GM12878 (cell line): ENCODE measurements around the gene ZNF543. TPM values are rescaled to one million over a fixed set of nuclear protein-coding genes. Genes with fewer than 3 reads are reported as not detected.

Experiments used
- HDAC6 ChIP-seq: fragments of 200-600 bp; sonication (generic); IDR thresholded peaks from one replicate; pipeline ENCODE4 v1.8.0; 2017; ENCODE audit warnings: antibody characterized with exemption; ENCODE audit not compliant: unreplicated experiment
- HDGF ChIP-seq: fragments of 450-650 bp; IDR thresholded peaks from 2 replicates; pipeline ENCODE4 v1.6.1; 2016; ENCODE audit warnings: antibody characterized with exemption
- IRF4 ChIP-seq: IDR thresholded peaks from 2 replicates; pipeline ENCODE4 v1.6.1; 2011; ENCODE audit warnings: low read depth, low read length
- JUNB ChIP-seq: IDR thresholded peaks from 2 replicates; pipeline ENCODE4 v1.6.1; 2016; ENCODE audit warnings: antibody characterized with exemption, mild to moderate bottlenecking
- NFYA ChIP-seq: IDR thresholded peaks from 2 replicates; pipeline ENCODE4 v1.6.1; 2011; ENCODE audit warnings: low read depth, mild to moderate bottlenecking, low read length, improper control_type of control experiment, borderline replicate concordance
- NR2C1 ChIP-seq: fragments of 450-650 bp; IDR thresholded peaks from 2 replicates; pipeline ENCODE4 v1.6.1; 2017; ENCODE audit warnings: antibody characterized with exemption, mild to moderate bottlenecking, moderate library complexity
- NRF1 ChIP-seq: conservative IDR thresholded peaks from 2 replicates; pipeline ENCODE4 v1.6.1; 2011; ENCODE audit warnings: mild to moderate bottlenecking, low read depth, low read length, improper control_type of control experiment
- PAX5 ChIP-seq: IDR thresholded peaks from 2 replicates; pipeline ENCODE4 v1.6.1; 2011; ENCODE audit warnings: low read depth, low read length, borderline replicate concordance
- POU2F2 ChIP-seq: IDR thresholded peaks from 3 replicates; pipeline ENCODE4 v1.6.1; 2011; ENCODE audit warnings: low read depth, mild to moderate bottlenecking, low read length, borderline replicate concordance
- TCF12 ChIP-seq: IDR thresholded peaks from 2 replicates; pipeline ENCODE4 v1.6.1; 2011; ENCODE audit warnings: low read depth, mild to moderate bottlenecking, low read length
- YBX1 ChIP-seq: fragments of 450-650 bp; IDR thresholded peaks from 2 replicates; pipeline ENCODE4 v1.6.1; 2016; ENCODE audit warnings: antibody characterized with exemption
- ZNF274 ChIP-seq: IDR thresholded peaks from one replicate; pipeline ENCODE4 v1.8.0; 2011; ENCODE audit not compliant: insufficient read length, insufficient read depth
- ZNF622 ChIP-seq: fragments of 450-650 bp; IDR thresholded peaks from 2 replicates; pipeline ENCODE4 v1.6.1; 2017; ENCODE audit warnings: mild to moderate bottlenecking, inconsistent platforms
- polyA plus RNA-seq, 11 experiments: library from polyadenylated mRNA; depleted of rRNA in 4 of 11; unstranded in 6 of 11; stranded (reverse) in 5 of 11; fragments of >200 nt; fragmentation: Nextera tagmentation in 4 of 11; fragmentation: Illumina TruSeq in 1 of 11; extraction: Ambion mirVana in 4 of 11; extraction: Trizol in 1 of 11; gene quantifications; 1 replicate in 1 of 11; 2 replicates in 10 of 11; pipeline versions ENCODE4 v1.2.1 to v1.2.3, GENCODE V29; 2011 to 2016; ENCODE audit warnings: inconsistent platforms in 2 of 11, missing spikeins in 2 of 11, low read depth in 1 of 11
- total RNA-seq, 4 experiments: library from RNA; depleted of rRNA in 3 of 4; stranded (reverse); fragments of >200 nt in 3 of 4; fragmentation: Illumina TruSeq in 1 of 4; extraction: Trizol in 1 of 4; gene quantifications; 2 replicates each; pipeline versions ENCODE4 v1.2.1 to v1.2.3, GENCODE V29; 2013 to 2021
- TF ChIP-seq, protein P1 (sequence below): fragments of 450-650 bp; formaldehyde crosslinking; IDR thresholded peaks from 2 replicates; pipeline ENCODE4 v1.4.0; 2022; ENCODE audit warnings: mild to moderate bottlenecking, moderate library complexity
- TF ChIP-seq, protein P2 (sequence below): IDR thresholded peaks from 2 replicates; pipeline ENCODE4 v1.6.1; 2012; ENCODE audit warnings: low read depth, low read length, improper control_type of control experiment
- TF ChIP-seq, protein P3 (sequence below): IDR thresholded peaks from 2 replicates; pipeline ENCODE4 v1.6.1; 2011; ENCODE audit warnings: low read depth, mild to moderate bottlenecking, low read length, moderate library complexity, borderline replicate concordance; ENCODE audit errors: extremely low read depth
- TF ChIP-seq, protein P4 (sequence below): IDR thresholded peaks from 2 replicates; pipeline ENCODE4 v1.6.1; 2011; ENCODE audit warnings: borderline replicate concordance, low read depth, mild to moderate bottlenecking, moderate library complexity, mixed read lengths, low read length; ENCODE audit not compliant: insufficient read depth; ENCODE audit errors: extremely low read length
- TF ChIP-seq, protein P5 (sequence below): fragments of 450-650 bp; formaldehyde crosslinking; IDR thresholded peaks from 2 replicates; pipeline ENCODE4 v1.4.0; 2020; ENCODE audit warnings: mild to moderate bottlenecking, moderate library complexity
- TF ChIP-seq, protein P6 (sequence below): IDR thresholded peaks from 2 replicates; pipeline ENCODE4 v1.6.1; 2012; ENCODE audit warnings: low read length, inconsistent platforms

The ZNF543 gene
- total and polyA plus RNA-seq, 10 of the 15 experiments (the other 5 are each of a cell fraction or from before 2014, with no cell fraction given): 0.53 to 9.0 (median 3.5) TPM

DNA sequence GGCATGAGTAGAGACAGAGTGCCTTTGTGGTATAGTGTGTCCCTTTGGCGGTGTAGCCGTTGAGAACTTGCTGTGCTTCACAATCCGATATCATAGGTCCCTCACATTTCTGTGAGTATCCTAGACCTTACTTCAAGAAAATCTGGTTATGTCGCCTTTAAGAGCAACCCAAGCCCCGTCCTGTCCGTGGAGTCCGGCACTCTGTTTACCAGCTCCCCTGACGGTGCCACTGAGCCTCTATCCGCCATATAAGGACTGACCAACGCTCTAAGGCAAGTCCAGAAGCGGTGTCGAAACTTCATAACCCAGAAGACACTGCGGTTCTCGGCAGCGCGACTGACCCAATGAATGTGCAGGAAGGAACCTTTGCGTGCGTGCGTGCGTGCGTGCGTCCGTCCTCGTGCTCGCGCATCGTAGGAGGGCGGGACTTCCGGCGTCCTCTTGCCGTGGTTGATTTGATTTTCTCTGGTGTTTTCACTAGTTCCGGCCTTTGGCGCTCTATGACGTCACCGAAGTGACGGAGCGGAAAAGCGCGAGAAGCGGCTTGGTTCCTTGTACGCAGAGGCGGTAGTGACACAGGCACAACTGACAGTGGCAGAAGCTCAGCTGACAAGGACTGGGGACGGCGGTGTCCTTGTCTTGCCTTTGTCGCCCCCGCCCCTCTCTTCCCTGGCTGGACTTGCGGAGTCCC lies 42.9 kb downstream of the ZNF543 start, which contains the start of the genes TRAPPC2B and ZNF547 (continued):
- TF ChIP-seq, protein P1, sequence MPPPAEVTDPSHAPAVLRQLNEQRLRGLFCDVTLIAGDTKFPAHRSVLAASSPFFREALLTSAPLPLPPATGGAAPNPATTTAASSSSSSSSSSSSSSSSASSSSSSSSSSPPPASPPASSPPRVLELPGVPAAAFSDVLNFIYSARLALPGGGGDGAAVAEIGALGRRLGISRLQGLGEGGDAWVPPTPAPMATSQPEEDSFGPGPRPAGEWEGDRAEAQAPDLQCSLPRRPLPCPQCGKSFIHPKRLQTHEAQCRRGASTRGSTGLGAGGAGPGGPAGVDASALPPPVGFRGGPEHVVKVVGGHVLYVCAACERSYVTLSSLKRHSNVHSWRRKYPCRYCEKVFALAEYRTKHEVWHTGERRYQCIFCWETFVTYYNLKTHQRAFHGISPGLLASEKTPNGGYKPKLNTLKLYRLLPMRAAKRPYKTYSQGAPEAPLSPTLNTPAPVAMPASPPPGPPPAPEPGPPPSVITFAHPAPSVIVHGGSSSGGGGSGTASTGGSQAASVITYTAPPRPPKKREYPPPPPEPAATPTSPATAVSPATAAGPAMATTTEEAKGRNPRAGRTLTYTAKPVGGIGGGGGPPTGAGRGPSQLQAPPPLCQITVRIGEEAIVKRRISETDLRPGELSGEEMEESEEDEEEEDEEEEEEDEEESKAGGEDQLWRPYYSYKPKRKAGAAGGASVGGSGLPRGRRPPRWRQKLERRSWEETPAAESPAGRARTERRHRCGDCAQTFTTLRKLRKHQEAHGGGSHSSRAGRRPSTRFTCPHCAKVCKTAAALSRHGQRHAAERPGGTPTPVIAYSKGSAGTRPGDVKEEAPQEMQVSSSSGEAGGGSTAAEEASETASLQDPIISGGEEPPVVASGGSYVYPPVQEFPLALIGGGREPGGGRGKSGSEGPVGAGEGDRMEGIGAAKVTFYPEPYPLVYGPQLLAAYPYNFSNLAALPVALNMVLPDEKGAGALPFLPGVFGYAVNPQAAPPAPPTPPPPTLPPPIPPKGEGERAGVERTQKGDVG (CRISPR knock-in tag): no peak; the same call in 1 of the 2 replicates
- peak; percentile 71 for TF ChIP-seq POU2F2
- TF ChIP-seq, protein P2, sequence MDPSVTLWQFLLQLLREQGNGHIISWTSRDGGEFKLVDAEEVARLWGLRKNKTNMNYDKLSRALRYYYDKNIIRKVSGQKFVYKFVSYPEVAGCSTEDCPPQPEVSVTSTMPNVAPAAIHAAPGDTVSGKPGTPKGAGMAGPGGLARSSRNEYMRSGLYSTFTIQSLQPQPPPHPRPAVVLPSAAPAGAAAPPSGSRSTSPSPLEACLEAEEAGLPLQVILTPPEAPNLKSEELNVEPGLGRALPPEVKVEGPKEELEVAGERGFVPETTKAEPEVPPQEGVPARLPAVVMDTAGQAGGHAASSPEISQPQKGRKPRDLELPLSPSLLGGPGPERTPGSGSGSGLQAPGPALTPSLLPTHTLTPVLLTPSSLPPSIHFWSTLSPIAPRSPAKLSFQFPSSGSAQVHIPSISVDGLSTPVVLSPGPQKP: peak; percentile 65
- TF ChIP-seq, protein P3, sequence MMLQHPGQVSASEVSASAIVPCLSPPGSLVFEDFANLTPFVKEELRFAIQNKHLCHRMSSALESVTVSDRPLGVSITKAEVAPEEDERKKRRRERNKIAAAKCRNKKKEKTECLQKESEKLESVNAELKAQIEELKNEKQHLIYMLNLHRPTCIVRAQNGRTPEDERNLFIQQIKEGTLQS: no peak
- no peak for TF ChIP-seq NFYA
- TF ChIP-seq HDGF: peak; percentile 80; the same call in 1 of the 2 replicates
- TF ChIP-seq PAX5: peak; percentile 74; the same call in 1 of the 2 replicates
- no peak for TF ChIP-seq JUNB
- TF ChIP-seq TCF12: 0 out of 2 replicates have a peak, but pooled peaks have one; percentile 2
- TF ChIP-seq, protein P4, sequence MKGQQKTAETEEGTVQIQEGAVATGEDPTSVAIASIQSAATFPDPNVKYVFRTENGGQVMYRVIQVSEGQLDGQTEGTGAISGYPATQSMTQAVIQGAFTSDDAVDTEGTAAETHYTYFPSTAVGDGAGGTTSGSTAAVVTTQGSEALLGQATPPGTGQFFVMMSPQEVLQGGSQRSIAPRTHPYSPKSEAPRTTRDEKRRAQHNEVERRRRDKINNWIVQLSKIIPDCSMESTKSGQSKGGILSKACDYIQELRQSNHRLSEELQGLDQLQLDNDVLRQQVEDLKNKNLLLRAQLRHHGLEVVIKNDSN: no peak
- peak; percentile 33; the same call in 1 of the 2 replicates for TF ChIP-seq IRF4
- TF ChIP-seq YBX1: no peak
- TF ChIP-seq ZNF274: no peak
- TF ChIP-seq NRF1: 0 out of 2 replicates have a peak, but pooled peaks have one; percentile 27
- no peak for TF ChIP-seq HDAC6
- TF ChIP-seq ZNF622: no peak
- TF ChIP-seq, protein P5, sequence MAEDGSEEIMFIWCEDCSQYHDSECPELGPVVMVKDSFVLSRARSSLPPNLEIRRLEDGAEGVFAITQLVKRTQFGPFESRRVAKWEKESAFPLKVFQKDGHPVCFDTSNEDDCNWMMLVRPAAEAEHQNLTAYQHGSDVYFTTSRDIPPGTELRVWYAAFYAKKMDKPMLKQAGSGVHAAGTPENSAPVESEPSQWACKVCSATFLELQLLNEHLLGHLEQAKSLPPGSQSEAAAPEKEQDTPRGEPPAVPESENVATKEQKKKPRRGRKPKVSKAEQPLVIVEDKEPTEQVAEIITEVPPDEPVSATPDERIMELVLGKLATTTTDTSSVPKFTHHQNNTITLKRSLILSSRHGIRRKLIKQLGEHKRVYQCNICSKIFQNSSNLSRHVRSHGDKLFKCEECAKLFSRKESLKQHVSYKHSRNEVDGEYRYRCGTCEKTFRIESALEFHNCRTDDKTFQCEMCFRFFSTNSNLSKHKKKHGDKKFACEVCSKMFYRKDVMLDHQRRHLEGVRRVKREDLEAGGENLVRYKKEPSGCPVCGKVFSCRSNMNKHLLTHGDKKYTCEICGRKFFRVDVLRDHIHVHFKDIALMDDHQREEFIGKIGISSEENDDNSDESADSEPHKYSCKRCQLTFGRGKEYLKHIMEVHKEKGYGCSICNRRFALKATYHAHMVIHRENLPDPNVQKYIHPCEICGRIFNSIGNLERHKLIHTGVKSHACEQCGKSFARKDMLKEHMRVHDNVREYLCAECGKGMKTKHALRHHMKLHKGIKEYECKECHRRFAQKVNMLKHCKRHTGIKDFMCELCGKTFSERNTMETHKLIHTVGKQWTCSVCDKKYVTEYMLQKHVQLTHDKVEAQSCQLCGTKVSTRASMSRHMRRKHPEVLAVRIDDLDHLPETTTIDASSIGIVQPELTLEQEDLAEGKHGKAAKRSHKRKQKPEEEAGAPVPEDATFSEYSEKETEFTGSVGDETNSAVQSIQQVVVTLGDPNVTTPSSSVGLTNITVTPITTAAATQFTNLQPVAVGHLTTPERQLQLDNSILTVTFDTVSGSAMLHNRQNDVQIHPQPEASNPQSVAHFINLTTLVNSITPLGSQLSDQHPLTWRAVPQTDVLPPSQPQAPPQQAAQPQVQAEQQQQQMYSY (CRISPR knock-in tag): no peak
- TF ChIP-seq NR2C1: no peak
- TF ChIP-seq, protein P6, sequence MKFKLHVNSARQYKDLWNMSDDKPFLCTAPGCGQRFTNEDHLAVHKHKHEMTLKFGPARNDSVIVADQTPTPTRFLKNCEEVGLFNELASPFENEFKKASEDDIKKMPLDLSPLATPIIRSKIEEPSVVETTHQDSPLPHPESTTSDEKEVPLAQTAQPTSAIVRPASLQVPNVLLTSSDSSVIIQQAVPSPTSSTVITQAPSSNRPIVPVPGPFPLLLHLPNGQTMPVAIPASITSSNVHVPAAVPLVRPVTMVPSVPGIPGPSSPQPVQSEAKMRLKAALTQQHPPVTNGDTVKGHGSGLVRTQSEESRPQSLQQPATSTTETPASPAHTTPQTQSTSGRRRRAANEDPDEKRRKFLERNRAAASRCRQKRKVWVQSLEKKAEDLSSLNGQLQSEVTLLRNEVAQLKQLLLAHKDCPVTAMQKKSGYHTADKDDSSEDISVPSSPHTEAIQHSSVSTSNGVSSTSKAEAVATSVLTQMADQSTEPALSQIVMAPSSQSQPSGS: peak; percentile 80; the same call in 1 of the 2 replicates
